WTC11 (cell line): ENCODE data around the gene LARP1. TPM values are rescaled to one million over a fixed set of nuclear protein-coding genes. Genes with fewer than 3 reads are reported as not detected.

Experiments
- ATAC-seq: fragments of 200-7000 bp; cut with Tn5 transposase; 2 replicates; pipeline ENCODE4 v1.10.0; 2021; ENCODE audit warnings: mild to moderate bottlenecking, moderate library complexity
- CTCF ChIA-PET: fragments of 300-600 bp; sonication (Branson Sonifier 250); formaldehyde crosslinking; loops from one replicate; lab custom pipeline; 2021; ENCODE audit warnings: antibody characterized with exemption; lab: Charles Lee
- POLR2A ChIA-PET: fragments of 350-600 bp; sonication (Branson Sonifier 250); formaldehyde crosslinking; loops from one replicate; lab custom pipeline; 2021; ENCODE audit warnings: antibody characterized with exemption; lab: Charles Lee
- DNase-seq: peaks from one replicate; pipeline ENCODE4 v3.0.0; 2021; ENCODE audit warnings: low spot score
- H3K27ac Mint-ChIP-seq: 2 replicates; pipeline ENCODE4 v1.8.0; 2021; ENCODE audit warnings: mixed read lengths
- H3K27me3 Mint-ChIP-seq: 2 replicates; pipeline ENCODE4 v1.8.0; 2021; ENCODE audit warnings: low read depth, mild to moderate bottlenecking, moderate library complexity, mixed read lengths
- H3K36me3 Mint-ChIP-seq: 2 replicates; pipeline ENCODE4 v1.8.0; 2021; ENCODE audit warnings: mixed read lengths
- H3K4me1 Mint-ChIP-seq: 2 replicates; pipeline ENCODE4 v1.8.0; 2022; ENCODE audit warnings: mixed read lengths
- H3K4me3 Mint-ChIP-seq: 2 replicates; pipeline ENCODE4 v1.8.0; 2021; ENCODE audit warnings: mild to moderate bottlenecking, moderate library complexity, mixed read lengths
- H3K9me3 Mint-ChIP-seq: 2 replicates; pipeline ENCODE4 v1.8.0; 2021; ENCODE audit warnings: mixed read lengths
- CREB1 ChIP-seq: sonication (generic); formaldehyde crosslinking; IDR thresholded peaks from 2 replicates; pipeline ENCODE4 v1.8.0; 2023; ENCODE audit warnings: mild to moderate bottlenecking, missing genetic modification reagents
- ESRRA ChIP-seq: sonication (generic); formaldehyde crosslinking; IDR thresholded peaks from 2 replicates; pipeline ENCODE4 v1.8.1; 2022; ENCODE audit warnings: mild to moderate bottlenecking, missing genetic modification reagents, borderline replicate concordance
- FOXJ3 ChIP-seq: sonication (generic); formaldehyde crosslinking; IDR thresholded peaks from 2 replicates; pipeline ENCODE4 v1.9.0; 2021; ENCODE audit warnings: missing genetic modification reagents, mild to moderate bottlenecking, borderline replicate concordance
- GABPB1 ChIP-seq: sonication (generic); formaldehyde crosslinking; IDR thresholded peaks from 2 replicates; pipeline ENCODE4 v1.8.1; 2023; ENCODE audit warnings: mild to moderate bottlenecking, missing genetic modification reagents
- MXD4 ChIP-seq: fragments of 250-450 bp; sonication (Bioruptor Pico); IDR thresholded peaks from 2 replicates; pipeline ENCODE4 v1.8.0; 2021; ENCODE audit warnings: mild to moderate bottlenecking, moderate library complexity, borderline replicate concordance
- NFATC4 ChIP-seq: fragments of 250-450 bp; sonication (Bioruptor Pico); IDR thresholded peaks from 2 replicates; pipeline ENCODE4 v1.9.0; 2021; ENCODE audit warnings: mild to moderate bottlenecking
- NFE2L1 ChIP-seq: sonication (generic); formaldehyde crosslinking; IDR thresholded peaks from 2 replicates; pipeline ENCODE4 v1.8.1; 2023; ENCODE audit warnings: missing genetic modification reagents
- OVOL2 ChIP-seq: fragments of 250-450 bp; sonication (Bioruptor Pico); IDR thresholded peaks from 2 replicates; pipeline ENCODE4 v1.9.0; 2021; ENCODE audit warnings: mild to moderate bottlenecking, borderline replicate concordance
- SMAD4 ChIP-seq: sonication (generic); formaldehyde crosslinking; IDR thresholded peaks from 2 replicates; pipeline ENCODE4 v1.8.0; 2022; ENCODE audit warnings: mild to moderate bottlenecking, missing genetic modification reagents
- TCF7 ChIP-seq: sonication (generic); formaldehyde crosslinking; IDR thresholded peaks from 2 replicates; pipeline ENCODE4 v1.8.0; 2022; ENCODE audit warnings: mild to moderate bottlenecking, low read depth, missing genetic modification reagents, moderate library complexity
- TEAD4 ChIP-seq: sonication (generic); formaldehyde crosslinking; IDR thresholded peaks from 2 replicates; pipeline ENCODE4 v1.8.0; 2022; ENCODE audit warnings: mild to moderate bottlenecking, missing genetic modification reagents
- ZNF317 ChIP-seq: sonication (generic); formaldehyde crosslinking; IDR thresholded peaks from 2 replicates; pipeline ENCODE4 v1.8.1; 2023; ENCODE audit warnings: low read depth, mild to moderate bottlenecking, moderate library complexity, missing genetic modification reagents, borderline replicate concordance
- total RNA-seq: library from RNA; stranded (reverse); gene quantifications from 3 replicates; pipeline ENCODE4 v1.2.3, GENCODE V29; 2021
- TF ChIP-seq, protein P1 (sequence below): sonication (generic); formaldehyde crosslinking; conservative IDR thresholded peaks from 2 replicates; pipeline ENCODE4 v1.8.1; 2022; ENCODE audit warnings: mild to moderate bottlenecking, missing genetic modification reagents
- TF ChIP-seq, protein P2 (sequence below): sonication (generic); formaldehyde crosslinking; IDR thresholded peaks from 2 replicates; pipeline ENCODE4 v1.8.1; 2022; ENCODE audit warnings: low read depth, missing genetic modification reagents, borderline replicate concordance
- TF ChIP-seq, protein P3 (sequence below): sonication (generic); formaldehyde crosslinking; IDR thresholded peaks from 2 replicates; pipeline ENCODE4 v1.8.1; 2023; ENCODE audit warnings: mild to moderate bottlenecking, moderate library complexity, missing genetic modification reagents
- TF ChIP-seq, protein P4 (sequence below): sonication (generic); formaldehyde crosslinking; IDR thresholded peaks from 2 replicates; pipeline ENCODE4 v1.8.1; 2022; ENCODE audit warnings: mild to moderate bottlenecking, moderate library complexity, missing genetic modification reagents
- TF ChIP-seq, protein P5 (sequence below): fragments of 250-450 bp; sonication (Bioruptor Pico); IDR thresholded peaks from 2 replicates; pipeline ENCODE4 v2.1.2; 2022; ENCODE audit warnings: mild to moderate bottlenecking, moderate library complexity
- TF ChIP-seq, protein P6 (sequence below): sonication (generic); formaldehyde crosslinking; IDR thresholded peaks from 2 replicates; pipeline ENCODE4 v1.8.0; 2022; ENCODE audit warnings: mild to moderate bottlenecking, missing genetic modification reagents
- TF ChIP-seq, protein P7 (sequence below): fragments of 250-450 bp; sonication (Bioruptor Pico); IDR thresholded peaks from 2 replicates; pipeline ENCODE4 v1.9.0; 2021; ENCODE audit warnings: moderate library complexity, mild to moderate bottlenecking, inconsistent platforms, borderline replicate concordance
- TF ChIP-seq, protein P8 (sequence below): sonication (generic); formaldehyde crosslinking; IDR thresholded peaks from 2 replicates; pipeline ENCODE4 v1.8.0; 2022; ENCODE audit warnings: mild to moderate bottlenecking, missing genetic modification reagents
- TF ChIP-seq, protein P9 (sequence below): sonication (generic); formaldehyde crosslinking; IDR thresholded peaks from 2 replicates; pipeline ENCODE4 v1.8.1; 2022; ENCODE audit warnings: low read depth, mild to moderate bottlenecking, moderate library complexity, missing genetic modification reagents, borderline replicate concordance
- TF ChIP-seq, protein P10 (sequence below): sonication (generic); formaldehyde crosslinking; IDR thresholded peaks from 2 replicates; pipeline ENCODE4 v1.8.0; 2022; ENCODE audit warnings: mild to moderate bottlenecking, missing genetic modification reagents

Gene LARP1
- total RNA-seq, 1 experiment from 2014 or later = 406 TPM

DNA sequence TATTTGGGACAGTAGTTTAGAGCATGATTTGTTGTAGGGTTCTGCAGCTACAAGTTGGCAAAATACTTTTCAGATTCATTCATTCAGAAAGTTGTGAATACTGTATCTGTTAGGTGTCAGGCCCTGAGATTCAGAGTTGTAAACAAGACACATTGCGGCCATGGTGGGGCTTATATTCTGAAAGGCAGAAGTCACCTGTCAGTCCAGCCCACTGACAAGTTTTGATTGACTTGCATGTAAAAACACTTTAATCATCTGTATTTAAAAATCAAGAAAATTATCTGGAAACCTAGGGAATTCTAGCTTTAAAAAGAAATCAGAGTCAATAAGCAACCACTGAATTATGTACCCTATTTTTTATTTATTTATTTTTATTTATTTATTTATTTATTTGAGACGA lies 13.0 kb downstream of the LARP1 start:
- Mint-ChIP-seq H3K27ac (peak overlapping the region; percentile 67), H3K27me3 (no peaks in the 10 kb centered on the region), H3K4me3 (no peak overlapping the region), H3K9me3 (no peaks in the 10 kb centered on the region)
- CTCF ChIA-PET = interaction anchor here (2.1 kb wide), 1 partner anchor 14 kb away, joined by 6 read pairs; no protein-coding TSS in a partner anchor
- no peak for DNase-seq
- TF ChIP-seq, protein P1, sequence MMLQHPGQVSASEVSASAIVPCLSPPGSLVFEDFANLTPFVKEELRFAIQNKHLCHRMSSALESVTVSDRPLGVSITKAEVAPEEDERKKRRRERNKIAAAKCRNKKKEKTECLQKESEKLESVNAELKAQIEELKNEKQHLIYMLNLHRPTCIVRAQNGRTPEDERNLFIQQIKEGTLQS (CRISPR knock-in tag) = no peak
- TF ChIP-seq, protein P2, sequence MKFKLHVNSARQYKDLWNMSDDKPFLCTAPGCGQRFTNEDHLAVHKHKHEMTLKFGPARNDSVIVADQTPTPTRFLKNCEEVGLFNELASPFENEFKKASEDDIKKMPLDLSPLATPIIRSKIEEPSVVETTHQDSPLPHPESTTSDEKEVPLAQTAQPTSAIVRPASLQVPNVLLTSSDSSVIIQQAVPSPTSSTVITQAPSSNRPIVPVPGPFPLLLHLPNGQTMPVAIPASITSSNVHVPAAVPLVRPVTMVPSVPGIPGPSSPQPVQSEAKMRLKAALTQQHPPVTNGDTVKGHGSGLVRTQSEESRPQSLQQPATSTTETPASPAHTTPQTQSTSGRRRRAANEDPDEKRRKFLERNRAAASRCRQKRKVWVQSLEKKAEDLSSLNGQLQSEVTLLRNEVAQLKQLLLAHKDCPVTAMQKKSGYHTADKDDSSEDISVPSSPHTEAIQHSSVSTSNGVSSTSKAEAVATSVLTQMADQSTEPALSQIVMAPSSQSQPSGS (CRISPR knock-in tag) = no peak
- TF ChIP-seq NFE2L1 (CRISPR knock-in tag) = no peak
- TF ChIP-seq NFATC4 (CRISPR knock-in tag) = no peak
- no peak for TF ChIP-seq MXD4 (CRISPR knock-in tag)
- TF ChIP-seq, protein P3, sequence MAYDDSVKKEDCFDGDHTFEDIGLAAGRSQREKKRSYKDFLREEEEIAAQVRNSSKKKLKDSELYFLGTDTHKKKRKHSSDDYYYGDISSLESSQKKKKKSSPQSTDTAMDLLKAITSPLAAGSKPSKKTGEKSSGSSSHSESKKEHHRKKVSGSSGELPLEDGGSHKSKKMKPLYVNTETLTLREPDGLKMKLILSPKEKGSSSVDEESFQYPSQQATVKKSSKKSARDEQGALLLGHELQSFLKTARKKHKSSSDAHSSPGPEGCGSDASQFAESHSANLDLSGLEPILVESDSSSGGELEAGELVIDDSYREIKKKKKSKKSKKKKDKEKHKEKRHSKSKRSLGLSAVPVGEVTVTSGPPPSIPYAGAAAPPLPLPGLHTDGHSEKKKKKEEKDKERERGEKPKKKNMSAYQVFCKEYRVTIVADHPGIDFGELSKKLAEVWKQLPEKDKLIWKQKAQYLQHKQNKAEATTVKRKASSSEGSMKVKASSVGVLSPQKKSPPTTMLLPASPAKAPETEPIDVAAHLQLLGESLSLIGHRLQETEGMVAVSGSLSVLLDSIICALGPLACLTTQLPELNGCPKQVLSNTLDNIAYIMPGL = no peak
- TF ChIP-seq GABPB1 (CRISPR knock-in tag) = no peak
- TF ChIP-seq, protein P4, sequence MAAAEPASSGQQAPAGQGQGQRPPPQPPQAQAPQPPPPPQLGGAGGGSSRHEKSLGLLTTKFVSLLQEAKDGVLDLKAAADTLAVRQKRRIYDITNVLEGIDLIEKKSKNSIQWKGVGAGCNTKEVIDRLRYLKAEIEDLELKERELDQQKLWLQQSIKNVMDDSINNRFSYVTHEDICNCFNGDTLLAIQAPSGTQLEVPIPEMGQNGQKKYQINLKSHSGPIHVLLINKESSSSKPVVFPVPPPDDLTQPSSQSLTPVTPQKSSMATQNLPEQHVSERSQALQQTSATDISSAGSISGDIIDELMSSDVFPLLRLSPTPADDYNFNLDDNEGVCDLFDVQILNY (CRISPR knock-in tag) = no peak
- TF ChIP-seq, protein P5, sequence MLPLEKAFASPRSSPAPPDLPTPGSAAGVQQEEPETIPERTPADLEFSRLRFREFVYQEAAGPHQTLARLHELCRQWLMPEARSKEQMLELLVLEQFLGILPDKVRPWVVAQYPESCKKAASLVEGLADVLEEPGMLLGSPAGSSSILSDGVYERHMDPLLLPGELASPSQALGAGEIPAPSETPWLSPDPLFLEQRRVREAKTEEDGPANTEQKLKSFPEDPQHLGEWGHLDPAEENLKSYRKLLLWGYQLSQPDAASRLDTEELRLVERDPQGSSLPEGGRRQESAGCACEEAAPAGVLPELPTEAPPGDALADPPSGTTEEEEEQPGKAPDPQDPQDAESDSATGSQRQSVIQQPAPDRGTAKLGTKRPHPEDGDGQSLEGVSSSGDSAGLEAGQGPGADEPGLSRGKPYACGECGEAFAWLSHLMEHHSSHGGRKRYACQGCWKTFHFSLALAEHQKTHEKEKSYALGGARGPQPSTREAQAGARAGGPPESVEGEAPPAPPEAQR = no peak
- TF ChIP-seq ESRRA = no peak
- TF ChIP-seq TEAD4 (CRISPR knock-in tag) = no peak
- TF ChIP-seq, all 79 proteins: peak for 0
- ATAC-seq = no peak
- POLR2A ChIA-PET = interaction anchor here (0.8 to 1.1 kb wide), 2 partner anchors 13 to 16 kb away, joined by 3 read pairs; no protein-coding TSS in a partner anchor
- peaks cover 2% of the 10 kb centered on the region; the same call in 1 of the 2 replicates for H3K36me3 Mint-ChIP-seq
- peaks cover 82% of the 10 kb centered on the region for H3K4me1 Mint-ChIP-seq

DNA sequence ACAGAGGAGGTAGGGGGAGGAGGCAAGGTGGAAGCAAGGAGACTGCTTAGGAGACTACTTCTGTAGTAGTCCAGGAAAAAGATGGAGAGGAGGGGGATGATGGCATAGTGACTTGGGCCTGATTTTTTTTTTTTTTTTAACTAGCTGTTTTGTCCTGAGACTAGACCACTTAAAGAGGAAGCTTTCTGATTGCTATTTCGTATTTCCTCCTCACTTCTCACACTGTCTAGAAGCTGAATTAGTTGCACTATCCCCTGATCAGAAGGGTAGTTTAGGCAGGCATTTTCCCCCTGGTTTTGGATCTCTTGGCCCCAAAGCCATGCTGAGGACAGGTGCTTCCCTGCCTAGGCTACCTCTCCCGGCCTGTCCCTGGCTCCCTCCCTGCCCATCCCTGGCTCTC lies 14.9 kb downstream of the LARP1 start:
- peaks cover 2% of the 10 kb centered on the region; the same call in 1 of the 2 replicates for H3K36me3 Mint-ChIP-seq
- peak overlapping the region; percentile 94 for H3K27ac Mint-ChIP-seq
- peaks cover 92% of the 10 kb centered on the region for H3K4me1 Mint-ChIP-seq
- ATAC-seq = no peak
- POLR2A ChIA-PET = interaction anchor here (0.6 kb wide), 1 partner anchor 23 kb away, joined by 3 read pairs; no protein-coding TSS in a partner anchor
- H3K9me3 Mint-ChIP-seq = no peaks in the 10 kb centered on the region
- CTCF ChIA-PET = interaction anchor here (1.2 to 1.6 kb wide), 2 partner anchors 49 to 120 kb away, joined by 5 to 10 read pairs; no protein-coding TSS in a partner anchor
- no peak for DNase-seq
- no peaks in the 10 kb centered on the region for H3K27me3 Mint-ChIP-seq
- H3K4me3 Mint-ChIP-seq = no peak overlapping the region; the same call in 1 of the 2 replicates
- TF ChIP-seq SMAD4 = no peak
- TF ChIP-seq, protein P6, sequence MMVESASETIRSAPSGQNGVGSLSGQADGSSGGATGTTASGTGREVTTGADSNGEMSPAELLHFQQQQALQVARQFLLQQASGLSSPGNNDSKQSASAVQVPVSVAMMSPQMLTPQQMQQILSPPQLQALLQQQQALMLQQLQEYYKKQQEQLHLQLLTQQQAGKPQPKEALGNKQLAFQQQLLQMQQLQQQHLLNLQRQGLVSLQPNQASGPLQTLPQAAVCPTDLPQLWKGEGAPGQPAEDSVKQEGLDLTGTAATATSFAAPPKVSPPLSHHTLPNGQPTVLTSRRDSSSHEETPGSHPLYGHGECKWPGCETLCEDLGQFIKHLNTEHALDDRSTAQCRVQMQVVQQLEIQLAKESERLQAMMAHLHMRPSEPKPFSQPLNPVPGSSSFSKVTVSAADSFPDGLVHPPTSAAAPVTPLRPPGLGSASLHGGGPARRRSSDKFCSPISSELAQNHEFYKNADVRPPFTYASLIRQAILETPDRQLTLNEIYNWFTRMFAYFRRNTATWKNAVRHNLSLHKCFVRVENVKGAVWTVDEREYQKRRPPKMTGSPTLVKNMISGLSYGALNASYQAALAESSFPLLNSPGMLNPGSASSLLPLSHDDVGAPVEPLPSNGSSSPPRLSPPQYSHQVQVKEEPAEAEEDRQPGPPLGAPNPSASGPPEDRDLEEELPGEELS (CRISPR knock-in tag) = no peak
- no peak for TF ChIP-seq FOXJ3 (CRISPR knock-in tag)
- no peak for TF ChIP-seq CREB1 (CRISPR knock-in tag)
- TF ChIP-seq TCF7 (CRISPR knock-in tag) = no peak
- TF ChIP-seq, protein P7, sequence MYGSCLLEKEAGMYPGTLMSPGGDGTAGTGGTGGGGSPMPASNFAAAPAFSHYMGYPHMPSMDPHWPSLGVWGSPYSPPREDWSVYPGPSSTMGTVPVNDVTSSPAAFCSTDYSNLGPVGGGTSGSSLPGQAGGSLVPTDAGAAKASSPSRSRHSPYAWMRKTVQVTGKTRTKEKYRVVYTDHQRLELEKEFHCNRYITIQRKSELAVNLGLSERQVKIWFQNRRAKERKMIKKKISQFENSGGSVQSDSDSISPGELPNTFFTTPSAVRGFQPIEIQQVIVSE (CRISPR knock-in tag) = no peak
- no peak for TF ChIP-seq OVOL2 (CRISPR knock-in tag)
- TF ChIP-seq, protein P8, sequence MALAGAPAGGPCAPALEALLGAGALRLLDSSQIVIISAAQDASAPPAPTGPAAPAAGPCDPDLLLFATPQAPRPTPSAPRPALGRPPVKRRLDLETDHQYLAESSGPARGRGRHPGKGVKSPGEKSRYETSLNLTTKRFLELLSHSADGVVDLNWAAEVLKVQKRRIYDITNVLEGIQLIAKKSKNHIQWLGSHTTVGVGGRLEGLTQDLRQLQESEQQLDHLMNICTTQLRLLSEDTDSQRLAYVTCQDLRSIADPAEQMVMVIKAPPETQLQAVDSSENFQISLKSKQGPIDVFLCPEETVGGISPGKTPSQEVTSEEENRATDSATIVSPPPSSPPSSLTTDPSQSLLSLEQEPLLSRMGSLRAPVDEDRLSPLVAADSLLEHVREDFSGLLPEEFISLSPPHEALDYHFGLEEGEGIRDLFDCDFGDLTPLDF (CRISPR knock-in tag) = no peak
- TF ChIP-seq NFATC4 (CRISPR knock-in tag) = no peak
- TF ChIP-seq ZNF317 (CRISPR knock-in tag) = no peak
- TF ChIP-seq, protein P9, sequence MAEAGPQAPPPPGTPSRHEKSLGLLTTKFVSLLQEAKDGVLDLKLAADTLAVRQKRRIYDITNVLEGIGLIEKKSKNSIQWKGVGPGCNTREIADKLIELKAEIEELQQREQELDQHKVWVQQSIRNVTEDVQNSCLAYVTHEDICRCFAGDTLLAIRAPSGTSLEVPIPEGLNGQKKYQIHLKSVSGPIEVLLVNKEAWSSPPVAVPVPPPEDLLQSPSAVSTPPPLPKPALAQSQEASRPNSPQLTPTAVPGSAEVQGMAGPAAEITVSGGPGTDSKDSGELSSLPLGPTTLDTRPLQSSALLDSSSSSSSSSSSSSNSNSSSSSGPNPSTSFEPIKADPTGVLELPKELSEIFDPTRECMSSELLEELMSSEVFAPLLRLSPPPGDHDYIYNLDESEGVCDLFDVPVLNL (CRISPR knock-in tag) = no peak
- TF ChIP-seq, protein P10, sequence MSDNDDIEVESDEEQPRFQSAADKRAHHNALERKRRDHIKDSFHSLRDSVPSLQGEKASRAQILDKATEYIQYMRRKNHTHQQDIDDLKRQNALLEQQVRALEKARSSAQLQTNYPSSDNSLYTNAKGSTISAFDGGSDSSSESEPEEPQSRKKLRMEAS (CRISPR knock-in tag) = no peak
